Epithelial cell of esophagus (primary cell): Measurements from ENCODE around the gene F10.

Source experiments
- DNase-seq: peaks from one replicate; pipeline ENCODE4 v3.0.0; 2010; ENCODE audit warnings: low read depth
- H3K4me3 ChIP-seq: 2 replicates; pipeline ENCODE4 v1.5.1; 2011; ENCODE audit warnings: mild to moderate bottlenecking, low read length, control low read depth
- CTCF ChIP-seq: IDR thresholded peaks from 2 replicates; pipeline ENCODE4 v1.5.1; 2011; ENCODE audit warnings: low read depth, mild to moderate bottlenecking, low read length, control low read depth, inconsistent platforms; ENCODE audit not compliant: insufficient read depth; ENCODE audit errors: missing control alignments

The F10 gene

GRCh38 chr13:113144255-113144629 lies 21.6 kb downstream of the F10 start:
- TF ChIP-seq CTCF = no peak
- no peak for DNase-seq
- H3K4me3 ChIP-seq = no peak overlapping the region

GRCh38 chr13:113145496-113145895 lies 22.9 kb downstream of the F10 start:
- no peak for TF ChIP-seq CTCF
- no peak for DNase-seq
- H3K4me3 ChIP-seq = no peak overlapping the region

- H3K4me3 ChIP-seq = no peak overlapping the region
- no peak for TF ChIP-seq CTCF
- DNase-seq = no peak
These were observed 23.5 kb downstream of the F10 start for GRCh38 chr13:113145911-113146598.

- DNase-seq = no peak
- TF ChIP-seq CTCF = no peak
- H3K4me3 ChIP-seq = no peak overlapping the region
These were observed 24.2 kb downstream of the F10 start for GRCh38 chr13:113146750-113147149.

- no peak overlapping the region for H3K4me3 ChIP-seq
- no peak for DNase-seq
- no peak for TF ChIP-seq CTCF
These were observed 24.6 kb downstream of the F10 start for GRCh38 chr13:113147206-113147605.

GRCh38 chr13:113148407-113148806 lies 25.8 kb downstream of the F10 start:
- no peak overlapping the region for H3K4me3 ChIP-seq
- no peak for TF ChIP-seq CTCF
- DNase-seq = no peak

- TF ChIP-seq CTCF = no peak
- H3K4me3 ChIP-seq = no peak overlapping the region
- DNase-seq = no peak
These were observed 26.4 kb downstream of the F10 start for GRCh38 chr13:113148940-113149503.
